A673 (cell line): ENCODE data around the gene ATP5ME. TPM values are rescaled to one million over a fixed set of nuclear protein-coding genes. Genes with fewer than 3 reads are reported as not detected.

ENCODE experiments used
- BruUV-seq: library from RNA; stranded (reverse); fragments of 400-500 nt; replicated peaks from 2 replicates; lab custom pipeline; 2021; lab: Mats Ljungman, UMichigan
- CTCF ChIA-PET: fragments of 300-600 bp; sonication (Branson Sonifier 250); formaldehyde crosslinking; loops from one replicate; lab custom pipeline; 2022; ENCODE audit warnings: antibody characterized with exemption; lab: Charles Lee
- POLR2A ChIA-PET: fragments of 300-600 bp; sonication (Branson Sonifier 250); formaldehyde crosslinking; loops from one replicate; lab custom pipeline; 2022; ENCODE audit warnings: antibody characterized with exemption; ENCODE audit not compliant: low non-redundant PET; lab: Charles Lee
- DNase-seq: peaks from one replicate; pipeline ENCODE4 v3.0.0-alpha.2; 2015; ENCODE audit warnings: low spot score
- H3K27ac ChIP-seq: fragments of 200-600 bp; sonication (generic); 2 replicates; pipeline ENCODE4 v1.5.1; 2016; ENCODE audit warnings: mixed run types, low read depth, mild to moderate bottlenecking, mixed read lengths, antibody characterized with exemption, low read length; ENCODE audit not compliant: poor library complexity, severe bottlenecking
- H3K27me3 ChIP-seq: fragments of 200-600 bp; sonication (generic); replicated peaks from 2 replicates; pipeline ENCODE4 v1.6.1; 2017; ENCODE audit warnings: mixed run types, low read depth, mild to moderate bottlenecking, mixed read lengths, antibody characterized with exemption, low read length; ENCODE audit not compliant: insufficient read depth, poor library complexity
- H3K36me3 ChIP-seq: fragments of 200-600 bp; sonication (generic); 2 replicates; pipeline ENCODE4 v1.6.1; 2016; ENCODE audit warnings: mixed run types, mild to moderate bottlenecking, mixed read lengths, antibody characterized with exemption, low read length; ENCODE audit not compliant: insufficient read depth, poor library complexity, severe bottlenecking
- H3K4me1 ChIP-seq: fragments of 200-600 bp; sonication (generic); 2 replicates; pipeline ENCODE4 v1.6.1; 2017; ENCODE audit warnings: mixed run types, mild to moderate bottlenecking, mixed read lengths, antibody characterized with exemption, low read length; ENCODE audit not compliant: insufficient read depth, poor library complexity, severe bottlenecking
- H3K4me3 ChIP-seq: fragments of 200-600 bp; sonication (generic); 2 replicates; pipeline ENCODE4 v1.5.1; 2016; ENCODE audit warnings: low read depth, mixed run types, mild to moderate bottlenecking, mixed read lengths, low read length; ENCODE audit not compliant: poor library complexity, severe bottlenecking
- H3K9me3 ChIP-seq: fragments of 200-600 bp; sonication (generic); 2 replicates; pipeline ENCODE4 v1.6.1; 2016; ENCODE audit warnings: mixed run types, low read depth, mild to moderate bottlenecking, mixed read lengths, antibody characterized with exemption, low read length; ENCODE audit not compliant: poor library complexity, severe bottlenecking
- EZH2 ChIP-seq: fragments of 200-600 bp; sonication (generic); IDR thresholded peaks from 2 replicates; pipeline ENCODE4 v1.6.1; 2017; ENCODE audit warnings: borderline replicate concordance, low read depth, mild to moderate bottlenecking, mixed read lengths, antibody characterized with exemption, low read length; ENCODE audit not compliant: poor library complexity, severe bottlenecking
- intact Hi-C: fragments of 100-400 bp; cut with micrococcal nuclease; formaldehyde crosslinking; loops from one replicate; pipeline ENCODE4 v1.10.0; 2022; ENCODE audit not compliant: unreplicated experiment
- total RNA-seq: library from RNA; stranded (reverse); gene quantifications from 2 replicates; pipeline ENCODE4 v1.2.3, GENCODE V29; 2021
- TF ChIP-seq, protein P1 (sequence below): fragments of 300-800, 200-600 bp; sonication (generic); conservative IDR thresholded peaks from 2 replicates; pipeline ENCODE4 v1.5.1; 2017; ENCODE audit warnings: low read depth, mild to moderate bottlenecking, antibody characterized with exemption, low read length, moderate library complexity, mixed read lengths

ATP5ME gene
- total RNA-seq, 1 experiment from 2014 or later, result 383 TPM

DNA sequence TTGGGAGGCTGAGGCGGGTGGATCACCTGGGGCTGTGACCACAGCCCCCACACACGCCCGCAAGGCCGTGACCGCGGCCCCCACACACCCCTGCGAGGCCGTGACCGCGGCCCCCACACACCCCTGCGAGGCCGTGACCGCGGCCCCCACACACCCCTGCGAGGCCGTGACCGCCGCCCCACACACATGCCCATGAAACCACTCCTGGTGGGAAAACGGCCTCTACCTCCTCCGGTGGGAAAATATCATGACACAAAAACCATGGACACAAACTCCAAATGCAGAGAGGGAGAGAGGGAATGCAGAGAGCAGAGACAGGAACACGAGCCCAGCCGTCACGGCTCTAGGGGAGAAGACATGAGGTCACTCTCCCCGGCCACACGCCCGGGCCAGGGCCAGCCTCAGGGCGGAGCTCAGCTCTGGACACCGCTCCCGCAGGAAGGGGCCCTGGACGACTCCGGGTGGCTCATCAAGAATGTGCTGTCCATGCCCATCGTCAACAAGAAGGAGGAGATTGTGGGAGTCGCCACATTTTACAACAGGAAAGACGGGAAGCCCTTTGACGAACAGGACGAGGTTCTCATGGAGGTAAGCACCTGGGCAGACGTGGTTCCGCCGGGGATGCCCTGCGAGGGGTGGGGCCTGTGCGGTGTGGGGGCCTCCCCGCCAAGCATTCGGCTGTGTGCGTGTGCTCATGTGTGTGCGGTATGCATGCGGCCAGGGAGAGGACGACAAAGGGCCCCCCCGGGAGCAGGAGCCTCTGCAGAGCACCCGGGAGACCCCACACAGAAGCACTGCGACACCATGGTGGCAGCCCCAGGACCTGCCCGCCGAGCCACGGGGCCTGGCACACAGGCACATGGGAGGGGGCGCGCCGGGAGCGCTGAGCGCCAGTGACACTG, 17.4 kb downstream of the ATP5ME start:
- Histone ChIP-seq H3K4me3 (no peak overlapping the region), H3K9me3 (no peaks in the 10 kb centered on the region), H3K27ac (no peak overlapping the region), H3K4me1 (no peaks in the 10 kb centered on the region), H3K36me3 (no peaks in the 10 kb centered on the region), H3K27me3 (no peaks in the 10 kb centered on the region)
- no peak for TF ChIP-seq EZH2
- TF ChIP-seq, protein P1, sequence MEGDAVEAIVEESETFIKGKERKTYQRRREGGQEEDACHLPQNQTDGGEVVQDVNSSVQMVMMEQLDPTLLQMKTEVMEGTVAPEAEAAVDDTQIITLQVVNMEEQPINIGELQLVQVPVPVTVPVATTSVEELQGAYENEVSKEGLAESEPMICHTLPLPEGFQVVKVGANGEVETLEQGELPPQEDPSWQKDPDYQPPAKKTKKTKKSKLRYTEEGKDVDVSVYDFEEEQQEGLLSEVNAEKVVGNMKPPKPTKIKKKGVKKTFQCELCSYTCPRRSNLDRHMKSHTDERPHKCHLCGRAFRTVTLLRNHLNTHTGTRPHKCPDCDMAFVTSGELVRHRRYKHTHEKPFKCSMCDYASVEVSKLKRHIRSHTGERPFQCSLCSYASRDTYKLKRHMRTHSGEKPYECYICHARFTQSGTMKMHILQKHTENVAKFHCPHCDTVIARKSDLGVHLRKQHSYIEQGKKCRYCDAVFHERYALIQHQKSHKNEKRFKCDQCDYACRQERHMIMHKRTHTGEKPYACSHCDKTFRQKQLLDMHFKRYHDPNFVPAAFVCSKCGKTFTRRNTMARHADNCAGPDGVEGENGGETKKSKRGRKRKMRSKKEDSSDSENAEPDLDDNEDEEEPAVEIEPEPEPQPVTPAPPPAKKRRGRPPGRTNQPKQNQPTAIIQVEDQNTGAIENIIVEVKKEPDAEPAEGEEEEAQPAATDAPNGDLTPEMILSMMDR, result no peak
- CTCF ChIA-PET, result no interaction called here
- BruUV-seq, result no TSS peak
- POLR2A ChIA-PET, result no interaction called here
- DNase-seq, result no peak
- intact Hi-C loops, result no loop called here

DNA sequence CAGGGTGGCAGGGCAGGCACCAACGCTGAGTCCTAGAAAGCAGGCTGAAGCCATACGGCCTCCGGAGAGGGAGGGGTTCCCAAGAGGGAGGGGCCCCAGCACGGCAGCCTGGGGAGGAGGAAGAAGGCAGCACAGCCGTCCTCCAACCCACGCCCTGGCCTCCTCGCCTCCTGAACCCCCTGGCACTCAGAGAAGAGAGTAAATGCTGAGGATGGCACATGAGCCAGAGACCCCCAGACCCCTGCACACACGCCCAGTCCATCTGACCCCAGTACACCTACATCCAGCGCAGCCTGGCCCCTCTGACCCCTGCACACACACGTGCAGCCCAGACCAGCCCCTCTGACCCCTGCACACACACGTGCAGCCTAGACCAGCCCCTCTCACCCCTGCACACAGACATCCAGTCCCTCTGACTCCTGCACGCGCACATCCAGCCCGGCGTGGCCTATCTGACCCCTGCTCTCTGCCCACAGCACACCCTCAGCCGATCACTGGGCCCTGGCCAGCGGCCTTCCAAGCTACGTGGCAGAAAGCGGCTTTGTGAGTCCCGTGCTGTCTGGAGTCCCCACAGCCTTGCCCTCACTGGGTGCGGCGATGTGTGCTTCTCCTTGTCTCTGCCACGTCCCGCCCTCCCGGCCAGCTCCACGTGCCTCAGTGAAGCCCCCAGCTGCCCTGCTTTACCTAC, 18.5 kb downstream of the ATP5ME start:
- ChIA-PET POLR2A (no interaction called here), CTCF (no interaction called here)
- Histone ChIP-seq H3K27ac (no peak overlapping the region), H3K4me3 (no peak overlapping the region), H3K36me3 (no peaks in the 10 kb centered on the region), H3K9me3 (no peaks in the 10 kb centered on the region), H3K4me1 (no peaks in the 10 kb centered on the region), H3K27me3 (no peaks in the 10 kb centered on the region)
- TF ChIP-seq, protein P1, result no peak
- no peak for TF ChIP-seq EZH2
- BruUV-seq, result no TSS peak
- intact Hi-C loops, result no loop called here
- DNase-seq, result no peak

DNA sequence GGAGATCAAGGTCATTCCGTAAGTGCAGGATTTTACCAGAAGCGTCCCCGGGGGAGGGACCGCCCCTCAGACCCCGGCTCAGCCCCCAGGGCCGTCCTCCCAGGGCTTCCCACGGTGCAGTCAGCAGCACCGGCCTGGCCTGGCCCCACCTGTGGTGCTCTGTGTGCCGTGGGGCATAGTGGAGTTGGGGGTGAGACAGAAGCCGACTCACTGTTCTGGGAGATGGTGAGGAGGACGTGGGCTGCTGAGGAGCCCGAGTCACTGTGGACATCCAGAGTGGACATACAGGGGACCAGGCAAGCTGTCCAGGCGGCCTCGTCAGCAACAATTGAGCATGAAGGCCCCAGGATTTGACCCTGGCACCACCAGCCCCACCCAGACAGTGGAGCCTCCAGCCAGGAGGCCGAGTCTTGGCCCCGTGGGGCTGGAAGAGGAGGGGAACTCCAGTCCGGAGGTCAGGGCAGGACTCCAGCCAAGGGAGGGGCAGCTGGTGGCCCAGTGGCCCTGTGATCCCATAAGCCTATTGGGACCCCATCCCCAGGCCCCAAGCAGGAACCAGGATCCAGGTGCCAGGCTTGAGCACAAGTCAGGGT, 19.1 kb downstream of the ATP5ME start:
- POLR2A ChIA-PET, result no interaction called here
- intact Hi-C loops, result no loop called here
- Histone ChIP-seq H3K27me3 (no peaks in the 10 kb centered on the region), H3K9me3 (no peaks in the 10 kb centered on the region), H3K4me1 (no peaks in the 10 kb centered on the region), H3K27ac (no peak overlapping the region), H3K4me3 (no peak overlapping the region), H3K36me3 (no peaks in the 10 kb centered on the region)
- BruUV-seq, result no TSS peak
- DNase-seq, result no peak
- TF ChIP-seq, protein P1, result no peak
- no peak for TF ChIP-seq EZH2
- CTCF ChIA-PET, result no interaction called here
